NCI-H510A (cell line): ENCODE results near the gene PRDM1.

Experiments used
- DNase-seq: peaks from one replicate; lab custom pipeline; 2025; lab: John Stamatoyannopoulos, UW

Gene PRDM1

DNA sequence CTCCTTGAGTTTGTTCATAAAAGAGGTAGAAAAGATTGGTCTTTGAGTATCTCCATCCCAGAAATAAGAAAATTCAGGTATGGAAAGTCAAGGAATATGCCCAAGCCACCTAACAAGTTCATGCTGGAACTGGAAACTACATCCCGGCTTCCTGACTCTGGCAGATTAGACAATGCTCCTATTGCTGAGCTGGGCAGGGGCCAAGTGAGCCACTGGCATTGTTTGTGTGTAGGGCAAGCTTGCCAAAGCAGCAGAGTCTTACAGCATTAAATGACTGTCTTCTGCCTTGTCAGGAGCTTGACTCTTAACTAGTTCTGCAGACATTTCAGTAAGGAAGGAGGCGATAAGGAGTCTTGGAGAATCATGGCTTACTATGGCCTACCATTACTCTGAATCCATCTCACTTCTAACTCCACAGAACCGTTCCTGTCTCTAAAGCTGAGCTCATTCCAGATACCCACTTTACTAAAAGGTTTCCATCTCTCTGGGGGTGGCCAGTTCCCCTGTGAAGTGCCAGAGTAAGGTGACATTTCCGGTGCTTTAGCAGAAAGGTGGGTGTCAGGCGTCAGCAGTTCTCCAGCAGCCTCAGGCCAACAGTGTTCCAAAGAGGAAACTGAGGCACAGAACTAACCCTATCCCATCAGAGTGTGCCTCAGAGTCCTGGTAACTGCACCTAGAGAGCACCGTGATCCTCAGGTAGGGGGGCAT lies 30.1 kb downstream of the PRDM1 start:
- DNase-seq, result no peak

DNA sequence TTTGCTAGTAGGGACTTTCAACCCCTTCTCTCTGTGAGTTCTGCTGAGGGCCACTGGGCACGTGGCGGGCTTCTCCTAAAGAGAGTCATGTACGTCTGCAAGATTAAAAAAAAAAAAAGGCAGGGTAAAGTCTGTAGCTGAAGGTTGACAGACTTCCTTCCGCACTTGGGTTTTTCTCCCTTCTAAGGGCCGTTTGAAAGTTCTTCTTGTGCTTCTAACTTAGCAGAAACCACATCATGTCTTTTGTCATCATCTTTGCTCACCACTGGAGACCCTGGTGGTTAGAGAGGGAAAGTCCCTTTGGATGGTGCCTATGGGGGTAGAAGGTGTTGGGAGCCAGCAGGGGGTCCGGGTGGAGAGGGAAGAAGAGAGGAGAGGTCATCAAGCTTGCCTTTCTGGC lies 31.4 kb downstream of the PRDM1 start:
- no peak for DNase-seq

GRCh38 chr6:106118835-106119431 lies 32.8 kb downstream of the PRDM1 start:
- DNase-seq, result no peak

- no peak for DNase-seq
Measured at GRCh38 chr6:106119546-106119945, 33.4 kb downstream of the PRDM1 start.

DNA sequence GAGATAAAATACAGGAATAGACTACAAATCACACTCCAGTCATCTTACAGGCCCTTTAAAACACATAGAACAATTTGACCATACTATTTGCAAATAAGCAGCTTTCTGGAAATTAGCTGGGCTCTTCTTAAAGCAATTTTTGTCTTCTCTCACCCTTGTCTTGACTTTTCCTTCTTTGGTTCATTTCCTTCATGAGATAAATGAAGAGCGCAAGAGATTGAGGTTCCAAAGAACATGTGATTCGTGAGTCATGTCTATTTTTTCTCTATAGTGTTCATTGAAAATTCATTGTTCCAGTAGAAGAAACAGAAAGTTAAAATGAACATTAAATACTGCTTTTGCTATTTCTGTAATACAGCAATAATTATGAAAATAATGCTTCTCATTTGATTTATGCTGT lies 33.9 kb downstream of the PRDM1 start:
- DNase-seq, result no peak

GRCh38 chr6:106120406-106120805 lies 34.3 kb downstream of the PRDM1 start:
- DNase-seq, result no peak

GRCh38 chr6:106122306-106122918 lies 36.3 kb downstream of the PRDM1 start:
- no peak for DNase-seq

DNA sequence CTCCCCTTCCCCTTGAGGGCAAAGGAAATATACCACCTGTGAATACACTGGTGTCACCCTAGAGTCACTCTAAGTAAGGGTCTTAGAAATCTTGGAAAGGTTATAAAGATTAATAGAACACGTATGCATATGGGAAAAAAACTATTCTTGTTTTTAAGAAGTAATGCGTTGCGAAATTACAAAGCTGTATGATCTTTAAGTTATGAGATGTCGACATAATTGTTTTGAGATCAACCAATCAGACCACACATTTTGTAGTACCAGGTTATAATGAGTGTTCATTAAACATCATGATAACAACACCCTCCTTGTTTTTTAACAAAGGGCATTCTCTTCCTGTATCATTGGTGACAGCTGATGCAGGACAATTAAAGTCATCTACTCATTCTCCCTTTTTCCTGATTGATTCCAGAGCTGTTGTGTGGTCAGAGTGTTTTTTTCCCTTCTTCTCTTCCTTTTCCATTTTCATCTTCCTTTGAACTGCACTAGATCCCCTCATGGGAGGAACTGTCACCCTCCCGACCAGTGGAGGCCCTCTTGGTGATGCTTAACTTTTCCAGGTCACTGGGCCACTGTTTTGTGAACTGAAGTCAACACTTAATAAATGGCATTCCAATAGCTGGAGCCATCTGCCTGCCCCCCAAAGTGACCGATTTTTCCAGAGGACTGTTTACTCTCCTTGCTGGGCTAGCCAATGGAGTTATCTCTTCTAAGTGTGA lies 37.0 kb downstream of the PRDM1 start:
- DNase-seq, result no peak

GRCh38 chr6:106124015-106124414 lies 37.9 kb downstream of the PRDM1 start:
- no peak for DNase-seq

GRCh38 chr6:106124437-106125430 lies 38.6 kb downstream of the PRDM1 start:
- no peak for DNase-seq

GRCh38 chr6:106125925-106126435 lies 39.8 kb downstream of the PRDM1 start:
- DNase-seq, result no peak

GRCh38 chr6:106126482-106126881 lies 40.3 kb downstream of the PRDM1 start:
- DNase-seq, result no peak

- DNase-seq, result no peak
Measured at GRCh38 chr6:106128981-106129781, 43.0 kb downstream of the PRDM1 start.

DNA sequence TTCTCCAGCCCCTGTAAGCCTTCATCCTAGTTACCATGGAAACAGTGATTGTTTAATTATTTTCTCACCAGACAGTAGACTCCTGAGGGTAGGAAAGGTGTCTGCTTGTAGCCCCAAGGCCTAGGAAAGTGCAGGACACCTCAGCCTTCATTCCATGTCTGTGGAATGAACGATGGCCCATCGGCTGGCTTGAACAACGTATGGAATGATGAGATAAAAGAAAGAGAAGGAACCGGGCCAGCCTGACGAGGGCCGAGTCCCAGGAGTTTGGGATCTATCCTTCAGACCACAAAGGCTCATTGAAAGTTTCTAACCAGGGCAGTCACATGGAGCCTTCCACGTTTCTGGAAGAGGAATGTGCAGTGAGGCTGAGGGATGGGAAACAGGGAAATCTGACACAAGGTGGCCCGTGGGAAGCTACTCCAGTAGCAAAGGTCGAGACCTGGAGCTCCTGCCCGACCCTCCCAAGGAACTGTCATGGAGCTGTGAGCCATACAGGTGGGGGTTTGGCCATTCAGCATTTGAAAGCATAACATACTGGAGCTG lies 46.1 kb downstream of the PRDM1 start:
- DNase-seq, result no peak

DNA sequence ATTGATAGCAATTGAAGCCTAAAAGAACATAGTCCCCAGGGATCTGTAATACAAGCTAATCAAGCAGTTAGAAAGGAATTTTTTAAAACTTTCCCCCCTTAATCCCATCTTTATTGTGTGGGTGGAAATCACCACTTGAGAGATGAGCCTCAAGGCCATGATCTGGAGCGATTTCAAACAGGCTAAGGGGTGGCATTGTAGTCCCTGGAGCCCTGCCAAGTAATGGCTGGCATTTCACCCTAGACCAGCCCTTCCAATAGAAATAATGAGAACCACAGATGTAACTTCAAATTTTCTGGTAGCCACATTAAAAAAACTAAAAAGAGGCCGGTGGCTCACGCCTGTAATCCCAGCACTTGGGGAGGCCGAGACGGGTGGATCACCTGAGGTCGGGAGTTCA lies 46.9 kb downstream of the PRDM1 start:
- no peak for DNase-seq

DNA sequence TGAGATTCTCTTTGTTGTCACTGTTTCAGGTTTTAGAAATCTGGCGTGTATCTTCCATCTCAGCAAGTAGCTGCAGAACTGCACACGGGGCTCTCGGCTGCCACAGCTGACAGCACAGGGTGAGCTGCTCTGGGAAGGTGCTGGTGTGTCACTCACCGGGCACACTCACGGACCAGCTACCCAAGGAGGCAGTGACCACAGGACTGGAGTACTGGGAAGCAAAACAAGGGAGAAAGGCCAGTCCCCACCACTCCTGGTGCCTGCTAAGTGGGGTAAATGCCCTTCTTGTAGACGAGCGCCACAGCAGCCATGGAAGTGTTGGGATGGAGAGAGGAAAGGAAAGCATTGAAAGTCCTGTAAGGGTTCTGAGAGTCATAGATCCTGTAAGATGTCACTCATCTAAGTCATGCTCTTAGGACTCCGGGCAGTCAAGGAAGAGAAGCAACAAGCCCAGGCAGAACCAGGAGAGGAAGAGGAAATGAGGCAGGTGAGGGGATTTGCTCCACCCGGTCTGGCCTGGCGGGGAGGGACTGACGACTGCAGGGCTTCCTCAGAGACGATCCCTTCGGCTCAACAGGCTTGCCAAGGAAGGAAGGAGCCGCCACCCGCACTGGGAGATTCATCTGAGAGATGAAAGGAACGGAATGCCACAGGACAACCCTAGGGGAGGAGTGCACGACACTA lies 48.1 kb downstream of the PRDM1 start:
- DNase-seq, result no peak

- no peak for DNase-seq
Measured at GRCh38 chr6:106134906-106135634, 48.9 kb downstream of the PRDM1 start.

DNA sequence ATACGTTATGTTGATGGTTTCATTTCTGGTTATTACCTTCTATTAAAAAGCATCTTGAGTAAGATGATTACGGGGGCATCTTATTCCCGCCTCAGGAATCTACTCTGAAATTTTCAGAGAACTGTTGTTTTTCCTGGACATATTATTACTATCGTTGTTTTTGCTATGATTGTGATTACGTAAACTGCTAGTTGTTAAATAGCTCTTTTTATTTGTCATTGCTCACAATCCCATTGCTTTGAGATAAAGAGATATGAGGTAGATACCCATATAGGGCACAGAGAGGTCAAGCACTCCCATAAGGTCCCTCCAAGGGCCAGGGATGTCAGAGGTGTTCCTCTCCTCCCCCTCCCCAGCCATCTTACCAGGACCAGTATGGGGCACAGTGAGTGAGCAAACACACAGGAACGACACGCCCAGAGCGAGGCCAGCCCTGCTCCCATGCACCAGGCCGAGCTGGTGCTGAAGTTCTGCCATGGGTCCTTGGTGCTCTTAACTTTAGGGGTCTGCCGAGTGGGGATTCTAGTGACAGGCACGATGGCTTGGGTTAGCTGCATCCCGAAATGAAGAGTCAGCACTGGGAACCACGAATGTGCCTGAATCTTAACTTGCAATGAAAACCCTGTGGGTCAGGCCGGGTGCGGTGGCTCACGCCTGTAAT lies 49.9 kb downstream of the PRDM1 start:
- DNase-seq, result no peak
